GM21737 (cell line): Measurements from ENCODE around the gene HKDC1.

ENCODE experiments used
- ATAC-seq: cut with Tn5 transposase; IDR thresholded peaks from one replicate; pipeline ENCODE4 v1.9.1; 2021; ENCODE audit warnings: mild to moderate bottlenecking, moderate library complexity; ENCODE audit not compliant: unreplicated experiment

The HKDC1 gene

GRCh38 chr10:69215405-69216171, 4.5 kb upstream of the HKDC1 start:
- no peak for ATAC-seq

DNA sequence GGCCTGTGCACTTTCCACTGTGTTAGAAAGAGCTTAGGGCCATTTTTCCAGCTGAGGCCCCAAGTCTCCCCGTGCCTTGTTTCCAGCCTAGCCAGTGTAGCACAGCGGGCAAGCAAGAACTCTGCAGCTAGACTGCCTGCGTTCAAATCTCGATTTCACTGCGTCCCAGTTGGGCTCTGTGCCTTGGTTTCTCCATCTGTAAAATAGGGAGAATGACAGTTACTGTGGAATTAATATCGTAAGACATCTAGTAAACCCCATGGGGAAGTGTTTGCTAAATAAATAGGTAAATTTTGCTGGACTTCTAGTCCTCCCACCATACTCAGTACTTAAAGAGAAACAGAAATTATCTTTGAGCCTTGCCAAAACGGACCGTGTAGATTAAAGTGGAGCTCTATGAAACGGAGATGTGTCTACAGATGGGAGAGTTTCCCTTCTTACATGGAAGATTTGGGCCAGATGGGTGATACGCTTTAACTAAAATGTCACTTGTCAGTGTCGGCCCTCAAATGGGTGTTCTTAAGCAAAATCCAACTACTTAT, 3.5 kb upstream of the HKDC1 start:
- ATAC-seq, result no peak

GRCh38 chr10:69217119-69217754, 2.9 kb upstream of the HKDC1 start:
- ATAC-seq, result no peak

DNA sequence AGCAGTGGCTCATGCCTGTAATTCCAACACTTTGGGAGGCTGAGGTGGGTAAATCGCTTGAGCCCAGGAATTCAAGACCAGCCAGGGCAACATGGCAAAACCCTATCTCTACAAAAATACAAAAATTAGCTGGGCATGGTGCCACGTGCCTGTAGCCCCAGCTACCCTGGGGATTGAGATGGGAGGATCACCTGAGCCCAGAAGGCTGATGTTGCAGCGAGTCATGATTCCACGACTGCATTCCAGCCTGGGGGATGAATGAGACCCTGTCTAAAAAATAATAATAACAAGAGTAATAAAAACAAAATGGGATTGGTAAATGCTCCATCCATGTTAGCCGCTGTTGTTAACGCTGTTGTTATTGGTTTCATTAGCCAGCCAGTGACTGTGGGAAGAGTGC, 1.3 kb upstream of the HKDC1 start:
- no peak for ATAC-seq

DNA sequence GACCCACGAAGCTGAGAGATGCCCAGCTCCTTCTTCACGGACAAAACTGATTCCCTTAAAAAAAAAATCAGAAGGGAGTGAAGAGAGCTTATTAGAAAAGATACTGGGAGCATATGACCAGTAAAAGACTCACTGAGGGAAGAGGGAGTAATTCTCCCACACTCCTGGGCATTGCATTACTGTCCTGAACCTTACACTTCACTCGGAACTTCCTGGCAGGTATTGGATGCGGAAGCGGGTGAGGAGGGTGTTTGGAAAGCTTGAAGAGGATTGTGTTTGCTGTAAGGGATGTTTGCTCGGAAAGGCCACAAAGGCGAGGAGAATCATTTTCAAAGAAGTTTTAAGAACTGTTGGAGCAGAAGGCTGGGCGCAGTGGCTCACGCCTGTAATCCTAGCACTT, 375 bp downstream of the HKDC1 start:
- ATAC-seq, result no peak

- peak; percentile 96 for ATAC-seq
These were observed 2.3 kb downstream of the HKDC1 start for GRCh38 chr10:69222157-69223027.

DNA sequence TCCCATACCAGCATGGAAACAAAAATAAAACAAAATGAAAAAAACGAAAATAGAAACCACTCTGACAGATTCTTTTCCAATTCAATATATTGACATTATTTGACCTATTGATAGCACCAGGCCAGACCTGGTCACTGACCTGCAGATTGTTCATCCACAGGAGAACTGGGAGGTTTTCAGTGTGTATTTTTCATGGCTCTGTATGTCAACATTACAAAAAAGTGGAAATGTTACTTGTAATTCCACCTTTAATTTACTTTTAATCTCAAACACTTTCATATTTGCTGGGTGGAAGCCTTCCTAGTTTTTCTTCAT, 2.9 kb downstream of the HKDC1 start:
- no peak for ATAC-seq

GRCh38 chr10:69224862-69225657, 4.9 kb downstream of the HKDC1 start:
- ATAC-seq, result no peak

DNA sequence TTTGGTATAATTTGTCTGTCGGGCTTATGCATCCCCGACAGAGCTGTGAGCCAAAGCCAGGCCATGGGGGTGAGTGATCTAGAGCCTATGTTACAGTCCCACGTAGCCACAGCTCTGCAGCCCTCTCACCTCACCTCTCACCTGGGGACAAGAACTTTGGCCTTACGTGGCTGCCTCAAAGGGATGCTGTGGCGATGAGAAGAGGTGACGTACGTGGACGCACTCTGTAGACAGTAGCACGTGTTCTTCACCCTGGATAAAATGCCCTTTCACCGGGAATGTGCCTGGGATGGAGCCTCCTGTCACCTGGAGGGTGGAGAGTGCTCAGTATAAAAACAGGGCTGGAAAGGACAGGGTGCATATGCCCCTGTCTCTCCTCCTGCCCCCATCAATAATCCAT, 5.5 kb downstream of the HKDC1 start:
- ATAC-seq, result no peak

GRCh38 chr10:69226919-69227450, 6.9 kb downstream of the HKDC1 start:
- ATAC-seq, result no peak

GRCh38 chr10:69228151-69228550, 8.0 kb downstream of the HKDC1 start:
- ATAC-seq, result no peak

DNA sequence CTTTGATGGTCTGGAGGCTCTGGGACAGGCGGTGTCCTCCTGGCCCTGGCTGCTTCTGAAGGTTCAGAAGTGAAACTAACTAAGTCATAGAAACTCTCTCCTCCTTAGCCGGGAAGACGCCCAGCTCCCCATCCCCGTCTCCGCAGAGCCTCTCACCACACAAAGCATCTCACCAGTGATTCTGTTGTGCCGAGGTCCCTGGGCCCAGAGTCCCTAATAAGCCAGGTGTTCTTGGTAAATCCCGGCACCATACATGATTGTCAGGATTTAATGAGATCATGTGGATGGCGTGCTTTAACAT, 9.4 kb downstream of the HKDC1 start:
- ATAC-seq, result no peak

- ATAC-seq, result no peak
These were observed 10.0 kb downstream of the HKDC1 start for GRCh38 chr10:69230128-69230527.

DNA sequence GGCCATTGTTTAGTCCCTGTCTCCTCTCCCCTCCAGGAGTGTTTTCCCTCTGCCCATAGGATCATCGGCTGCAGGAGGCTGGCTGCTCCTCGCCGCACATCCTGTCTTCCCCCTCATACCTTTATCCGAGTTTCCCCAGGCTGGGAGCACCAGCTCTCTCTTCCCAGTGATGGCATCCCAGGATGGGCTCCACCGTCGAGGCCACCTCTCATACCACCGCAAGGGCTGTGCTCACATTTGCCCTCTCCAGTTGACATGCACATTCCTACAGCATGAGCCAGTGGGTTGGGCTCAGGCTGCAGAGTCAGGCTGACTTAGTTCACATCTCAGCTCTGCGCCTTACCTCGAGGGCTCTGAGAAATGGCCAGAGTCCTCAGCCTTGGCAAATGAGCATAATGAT, 12.1 kb downstream of the HKDC1 start:
- ATAC-seq, result no peak

DNA sequence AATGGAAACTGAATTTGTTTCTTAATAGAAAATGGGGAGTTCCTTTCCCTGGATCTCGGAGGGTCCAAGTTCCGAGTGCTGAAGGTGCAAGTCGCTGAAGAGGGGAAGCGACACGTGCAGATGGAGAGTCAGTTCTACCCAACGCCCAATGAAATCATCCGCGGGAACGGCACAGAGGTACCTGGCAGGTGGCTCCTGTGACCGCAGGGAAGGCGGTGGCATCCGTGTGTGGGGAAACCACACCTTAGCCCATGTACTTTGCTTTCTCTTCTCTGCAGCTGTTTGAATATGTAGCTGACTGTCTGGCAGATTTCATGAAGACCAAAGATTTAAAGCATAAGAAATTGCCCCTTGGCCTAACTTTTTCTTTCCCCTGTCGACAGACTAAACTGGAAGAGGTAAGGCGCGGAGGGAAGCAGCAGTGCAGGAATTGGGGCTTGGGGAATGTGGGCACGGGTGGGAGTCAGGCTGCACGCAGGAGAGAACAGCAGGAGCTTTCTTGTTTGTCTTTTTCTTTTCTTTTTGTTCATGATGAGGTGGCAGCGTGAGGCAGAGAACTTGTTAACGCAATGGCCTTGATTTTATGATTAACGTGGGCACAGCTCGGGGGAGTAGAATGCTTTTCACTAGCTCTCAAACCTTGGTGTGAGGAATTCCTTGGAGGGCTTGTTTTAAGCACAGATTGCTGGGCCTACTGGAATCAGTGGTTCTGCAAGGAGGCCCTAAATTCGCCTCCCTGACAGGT, 12.8 kb downstream of the HKDC1 start:
- ATAC-seq, result no peak

DNA sequence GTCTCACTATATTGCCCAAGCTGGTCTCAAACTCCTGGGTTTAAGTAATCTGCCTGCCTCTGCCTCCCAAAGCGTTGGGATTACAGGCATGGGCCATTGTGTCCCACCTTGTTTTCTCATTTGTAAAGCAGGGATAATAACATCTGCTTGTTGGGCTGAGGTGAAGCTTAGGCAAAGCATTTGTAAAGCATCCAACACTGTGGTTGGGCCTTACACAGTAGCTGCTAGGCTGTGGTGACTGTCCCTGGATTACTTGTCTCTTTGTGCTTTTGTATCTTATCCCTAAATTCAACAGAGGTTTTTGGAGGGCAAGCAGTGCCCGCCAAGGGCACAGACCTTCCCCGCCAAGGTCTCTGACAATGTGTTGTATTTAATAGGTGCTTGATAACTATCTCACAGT, 14.3 kb downstream of the HKDC1 start:
- no peak for ATAC-seq

DNA sequence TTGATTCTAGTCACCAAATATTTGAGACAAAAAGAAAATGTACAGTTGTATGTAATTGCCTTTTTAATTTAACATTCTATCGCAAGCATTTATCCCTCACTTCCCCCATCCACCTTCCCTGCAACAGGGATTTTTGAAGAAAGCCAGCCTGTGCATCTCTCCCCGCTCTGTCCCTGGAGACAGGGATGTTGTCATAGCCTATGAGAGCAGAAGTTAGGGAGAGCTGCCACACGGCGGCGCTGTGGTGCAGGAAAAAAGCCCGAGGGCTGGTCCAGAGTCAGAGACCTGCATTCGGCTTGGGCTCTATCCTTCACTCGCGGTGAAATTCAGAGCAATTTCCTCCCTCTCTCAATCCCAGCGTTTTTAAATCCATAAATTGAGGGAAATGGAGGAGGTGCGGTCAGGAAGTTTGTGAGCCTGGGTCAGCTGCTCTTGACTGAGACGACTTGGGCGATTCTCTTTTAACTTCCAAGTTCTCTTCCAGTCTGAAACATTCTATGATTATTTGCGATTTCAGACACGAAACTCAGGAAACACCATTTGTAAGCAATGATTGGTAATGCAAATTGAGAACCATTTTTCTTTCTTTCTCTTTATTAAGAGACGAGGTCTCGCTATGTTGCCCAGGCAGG, 17.5 kb downstream of the HKDC1 start:
- peak; percentile 86 for ATAC-seq

DNA sequence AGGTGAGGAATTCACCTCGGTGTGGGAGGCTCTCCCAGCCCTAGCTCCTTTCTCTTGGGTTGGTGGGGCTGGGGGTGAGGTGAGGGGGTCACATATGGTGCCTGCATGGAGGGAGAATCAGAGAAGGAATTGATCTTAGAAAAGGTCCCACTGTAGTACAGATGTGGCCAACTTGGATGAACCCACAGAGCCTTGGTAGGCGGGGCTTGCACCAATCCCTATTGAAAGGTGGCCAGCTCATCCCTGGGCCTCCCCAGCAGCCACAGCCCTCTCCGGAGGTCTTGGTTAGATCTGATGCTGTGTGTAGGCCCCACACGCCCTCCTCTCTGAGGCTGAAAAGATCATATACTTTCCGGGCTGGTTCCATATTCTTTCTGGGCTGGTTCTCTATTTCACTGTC, 19.0 kb downstream of the HKDC1 start:
- no peak for ATAC-seq

GRCh38 chr10:69239816-69240434, 19.8 kb downstream of the HKDC1 start:
- no peak for ATAC-seq
